HTERT RPE-1 (cell line): ENCODE data around the gene FUT6.
"Not testable (repeated sequence)": the region's sequence is repeated elsewhere in the genome, so short reads cannot be mapped to it uniquely, and the experiment has no call there.

Experiments
- in situ Hi-C: fragments of 300-500 bp; cut with MboI; formaldehyde crosslinking; loops from 4 replicates; pipeline ENCODE4 v1.14.3; 2020; ENCODE audit warnings: low sequenced_read_pairs

Gene FUT6

DNA sequence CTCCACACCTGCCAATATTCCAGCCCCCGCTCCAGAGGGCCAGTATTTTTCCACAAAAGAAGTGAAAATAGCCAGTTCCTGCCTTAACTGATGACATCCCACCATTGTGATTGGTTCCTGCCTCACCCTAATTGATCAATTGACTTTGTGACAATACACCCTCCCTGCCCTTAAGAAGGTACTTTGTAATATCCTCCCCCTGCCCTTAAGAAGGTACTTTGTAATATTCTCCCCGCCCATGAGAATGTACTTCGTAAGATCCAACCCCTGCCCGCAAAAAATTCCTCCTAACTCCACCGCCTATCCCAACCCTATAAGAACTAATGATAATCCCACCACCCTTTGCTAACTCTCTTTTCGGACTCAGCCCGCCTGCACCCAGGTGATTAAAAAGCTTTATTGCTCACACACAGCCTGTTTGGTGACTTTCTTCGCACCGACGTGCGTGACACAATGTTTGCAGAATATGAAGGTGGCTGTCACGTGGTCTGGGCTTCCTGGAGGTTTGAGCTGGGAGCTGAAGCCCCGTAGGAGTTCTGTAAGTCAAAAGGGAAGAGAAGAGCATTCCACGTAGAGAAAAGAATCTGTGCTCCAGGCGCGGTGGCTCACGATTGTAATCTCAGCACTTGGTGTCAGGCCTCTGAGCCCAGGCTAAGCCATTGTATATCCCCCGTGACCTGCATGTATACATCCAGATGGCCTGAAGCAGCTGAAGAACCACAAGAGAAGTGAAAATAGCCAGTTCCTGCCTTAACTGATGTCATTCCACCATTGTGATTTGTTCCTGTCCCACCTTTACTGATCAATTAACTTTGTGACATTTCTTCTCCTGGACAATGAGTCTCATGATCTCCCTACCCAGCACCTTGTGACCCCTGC is 17.9 kb upstream of the FUT6 start:
- in situ Hi-C loops, result no loop called here

DNA sequence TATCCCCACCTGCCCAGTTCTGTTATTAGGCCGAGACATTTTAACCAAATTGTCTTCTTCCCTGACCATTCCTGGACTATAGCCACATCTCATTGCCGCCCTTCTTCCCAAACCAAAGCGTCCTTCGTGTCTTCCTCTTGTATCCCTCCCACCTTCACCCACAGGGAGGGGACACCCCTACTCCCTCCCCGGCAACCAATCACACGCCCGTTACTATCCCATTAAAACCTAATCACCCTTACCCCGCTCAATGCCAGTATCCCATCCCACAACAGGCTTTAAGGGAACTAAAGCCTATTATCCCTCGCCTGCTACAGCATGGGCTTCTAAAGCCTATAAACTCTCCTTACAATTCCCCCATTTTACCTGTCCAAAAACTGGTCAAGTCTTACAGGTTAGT is 15.6 kb upstream of the FUT6 start:
- in situ Hi-C loops, result not testable (repeated sequence)

DNA sequence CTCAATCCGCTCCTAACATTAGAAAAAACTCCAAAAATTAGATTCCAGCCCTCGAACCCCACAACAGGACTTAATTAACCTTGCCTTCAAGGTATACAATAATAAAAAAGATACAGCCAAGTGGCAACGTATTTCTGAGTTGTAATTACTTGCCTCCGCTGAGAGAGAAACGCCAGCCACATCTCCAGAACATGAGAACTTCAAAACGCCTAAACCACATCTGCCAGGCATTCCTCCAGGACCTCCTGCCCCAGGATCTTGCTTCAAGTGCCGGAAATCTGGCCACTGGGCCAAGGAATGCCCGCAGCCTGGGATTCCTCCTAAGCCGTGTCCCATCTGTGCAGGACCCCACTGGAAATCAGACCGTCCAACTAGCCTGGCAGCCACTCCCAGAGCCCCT is 14.6 kb upstream of the FUT6 start:
- in situ Hi-C loops, result not testable (repeated sequence)

DNA sequence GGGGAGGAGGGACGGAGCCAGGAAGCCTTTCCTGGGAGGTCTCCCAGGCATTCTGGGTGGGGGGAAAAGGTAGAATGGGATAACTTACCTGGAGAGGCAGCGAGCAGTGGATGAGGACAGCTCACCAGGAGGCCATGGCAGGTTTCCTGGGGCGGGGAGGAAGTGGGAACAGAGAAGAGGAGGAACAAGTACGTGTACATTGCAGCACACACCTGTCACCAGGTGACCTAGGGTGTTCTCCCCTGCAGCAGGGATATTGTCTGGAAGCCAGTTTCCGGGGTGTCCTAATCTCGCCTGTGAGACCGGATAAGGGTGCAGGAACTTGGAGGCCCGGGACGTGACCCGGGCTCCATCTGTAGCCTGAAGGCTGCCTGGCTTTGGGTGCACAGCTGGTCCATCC is 11.8 kb upstream of the FUT6 start, which contains the start of gene FUT3:
Gene FUT3, minus strand, starts transcription at position 148 of the 400 bp plus-strand sequence.
- in situ Hi-C loops, result no loop called here

DNA sequence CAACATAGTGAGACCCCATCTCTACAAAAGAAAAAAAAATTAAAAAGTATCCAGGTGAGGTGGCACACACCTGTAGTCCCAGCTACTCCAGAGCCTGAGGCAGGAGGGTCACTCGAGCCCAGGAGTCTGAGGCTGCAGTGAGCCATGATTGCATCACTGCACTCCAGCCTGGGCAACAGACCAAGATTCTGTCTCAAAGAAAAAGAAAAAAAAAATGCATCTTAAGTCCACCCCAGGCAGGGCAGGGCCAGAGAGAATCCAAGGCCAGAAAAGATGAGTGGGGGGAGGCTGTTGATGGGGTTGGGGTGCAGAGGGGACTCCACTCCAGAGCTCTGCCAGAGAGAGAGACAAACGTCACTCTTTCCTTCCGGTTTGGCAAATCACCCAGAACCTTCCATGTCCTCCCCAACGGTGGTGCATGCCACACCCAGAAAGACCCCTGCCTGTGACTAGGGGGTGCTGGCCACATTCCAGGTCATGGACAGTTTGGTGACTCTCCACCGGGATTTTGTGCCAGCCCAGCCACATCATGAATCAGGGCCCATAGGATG is 11.3 kb upstream of the FUT6 start:
- in situ Hi-C loops, result no loop called here

DNA sequence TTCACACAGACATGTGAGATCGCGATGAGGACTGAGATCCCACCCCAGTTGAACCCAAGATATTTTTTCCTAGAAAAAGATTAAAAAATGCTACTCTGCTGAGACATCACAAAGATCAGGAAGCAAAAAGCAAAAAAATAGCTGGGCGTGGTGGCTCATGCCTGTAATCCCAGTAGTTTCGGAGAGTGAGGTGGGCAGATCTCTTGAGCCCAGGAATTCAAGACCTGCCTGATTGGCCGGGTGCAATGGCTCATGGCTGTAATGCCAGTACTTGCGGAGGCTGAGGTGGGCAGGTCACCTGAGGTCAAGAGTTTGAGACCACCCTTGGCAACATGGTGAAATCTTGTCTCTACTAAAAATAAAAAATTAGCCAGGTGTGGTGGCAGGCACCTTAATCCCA is 10.7 kb upstream of the FUT6 start:
- in situ Hi-C loops, result no loop called here

DNA sequence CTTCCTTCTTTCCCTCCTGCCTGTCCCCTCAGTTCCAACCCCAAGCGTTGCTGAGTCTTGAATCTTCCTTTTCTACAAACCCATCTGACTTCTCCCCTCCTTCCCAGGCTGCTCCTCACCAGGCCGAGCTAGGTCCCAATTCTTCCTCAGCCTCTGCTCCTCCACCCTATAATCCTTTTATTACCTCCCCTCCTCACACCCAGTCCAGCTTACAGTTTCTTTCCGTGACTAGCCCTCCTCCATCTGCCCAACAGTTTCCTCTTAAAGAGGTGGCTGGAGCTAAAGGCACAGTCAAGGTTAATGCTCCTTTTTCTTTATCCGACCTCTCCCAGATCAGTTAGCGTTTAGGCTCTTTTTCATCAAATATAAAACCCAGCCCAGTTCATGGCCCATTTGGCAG is 9.1 kb upstream of the FUT6 start:
- in situ Hi-C loops, result not testable (repeated sequence)

DNA sequence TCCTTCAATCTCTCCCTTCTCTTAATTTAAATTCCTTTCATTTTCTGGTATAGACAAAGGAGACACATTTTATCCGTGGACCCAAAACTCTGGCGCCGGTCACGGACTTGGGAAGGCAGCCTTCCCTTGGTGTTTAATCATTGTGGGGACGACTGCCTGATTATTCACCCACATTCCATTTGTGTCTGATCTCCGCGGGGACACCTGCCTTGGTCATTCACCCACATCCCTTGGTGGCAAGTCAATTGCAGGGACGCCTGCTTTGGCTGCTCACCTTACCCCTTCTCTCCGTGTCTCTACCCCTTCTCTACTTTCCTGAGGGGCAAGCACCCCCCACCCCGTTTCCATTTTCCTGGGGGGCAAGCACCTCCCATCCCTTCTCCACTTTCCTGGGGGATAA is 8.3 kb upstream of the FUT6 start:
- in situ Hi-C loops, result not testable (repeated sequence)

DNA sequence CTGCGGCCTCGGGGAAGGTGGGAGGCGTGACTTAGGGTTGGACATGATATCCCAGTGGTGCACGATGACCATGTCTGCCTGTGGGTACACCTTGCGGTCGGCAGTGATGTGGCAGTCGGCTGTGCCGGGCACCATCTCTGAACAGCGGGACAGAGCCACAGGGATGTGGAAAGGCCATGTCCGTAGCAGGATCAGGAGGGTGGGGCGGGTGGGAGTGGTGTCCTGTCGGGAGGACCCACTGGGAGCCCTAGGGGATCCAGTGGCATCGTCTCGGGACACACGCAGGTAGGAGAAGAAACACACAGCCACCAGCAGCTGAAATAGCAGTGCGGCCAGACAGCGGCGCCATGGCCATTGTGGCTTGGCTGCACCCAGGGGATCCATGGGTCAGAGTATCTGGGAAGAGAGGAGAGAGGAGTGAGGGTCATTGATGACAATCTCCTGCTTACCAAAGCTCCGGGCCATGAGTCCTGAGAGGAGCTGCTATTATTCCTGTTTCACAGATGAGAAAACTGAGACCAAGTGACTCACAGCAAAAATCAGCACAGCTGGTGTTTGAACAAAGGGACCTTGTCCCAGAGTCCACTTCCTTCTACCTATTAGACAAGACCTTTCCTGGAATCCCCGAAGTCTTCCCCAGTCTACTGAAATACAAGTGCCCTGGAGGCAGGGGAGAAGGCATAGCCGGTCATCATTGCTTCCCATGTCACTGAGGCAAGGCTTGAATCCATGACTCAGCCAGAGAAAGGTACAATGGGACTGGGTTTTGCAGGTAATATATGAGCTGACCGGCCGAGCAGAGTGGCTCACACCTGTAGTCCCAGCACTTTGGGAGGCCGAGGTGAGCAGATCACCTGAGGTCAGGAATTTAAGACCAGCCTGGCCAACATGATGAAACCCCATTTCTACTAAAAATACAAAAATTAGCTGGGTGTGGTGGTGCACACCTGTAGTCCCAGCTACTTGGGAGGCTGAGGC is 5.2 kb upstream of the FUT6 start:
- in situ Hi-C loops, result no loop called here

DNA sequence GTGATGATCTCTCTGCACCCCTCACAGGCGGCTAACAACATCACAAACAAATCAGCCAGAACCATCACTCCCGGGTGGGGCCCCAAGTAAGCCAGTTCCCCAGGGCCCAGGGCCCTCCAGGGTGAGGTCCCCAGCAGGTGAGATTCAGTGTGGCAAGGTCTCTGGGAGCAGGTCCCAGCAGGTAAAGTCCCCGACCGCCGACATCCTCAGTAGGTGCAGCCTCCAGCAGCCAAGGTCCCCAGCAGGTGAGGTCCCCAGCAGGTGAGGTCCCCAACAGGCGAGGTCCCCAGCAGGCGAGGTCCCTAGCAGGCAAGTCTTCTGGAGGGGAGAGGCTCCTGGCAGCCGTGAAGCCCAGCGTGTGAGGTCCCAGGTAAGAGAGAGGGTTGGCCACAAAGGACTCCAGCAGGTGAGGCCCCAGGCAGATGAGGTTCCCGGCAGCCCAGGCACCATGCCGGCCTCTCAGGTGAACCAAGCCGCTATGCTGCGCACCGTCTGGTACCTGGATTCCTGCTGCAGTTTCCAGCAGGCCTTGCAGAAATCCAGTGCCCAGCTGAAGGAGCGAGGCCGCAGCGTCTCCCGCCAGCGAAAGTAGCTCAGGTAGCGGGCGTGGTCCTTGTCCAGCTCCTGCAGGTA is 3.9 kb upstream of the FUT6 start:
- in situ Hi-C loops, result no loop called here

DNA sequence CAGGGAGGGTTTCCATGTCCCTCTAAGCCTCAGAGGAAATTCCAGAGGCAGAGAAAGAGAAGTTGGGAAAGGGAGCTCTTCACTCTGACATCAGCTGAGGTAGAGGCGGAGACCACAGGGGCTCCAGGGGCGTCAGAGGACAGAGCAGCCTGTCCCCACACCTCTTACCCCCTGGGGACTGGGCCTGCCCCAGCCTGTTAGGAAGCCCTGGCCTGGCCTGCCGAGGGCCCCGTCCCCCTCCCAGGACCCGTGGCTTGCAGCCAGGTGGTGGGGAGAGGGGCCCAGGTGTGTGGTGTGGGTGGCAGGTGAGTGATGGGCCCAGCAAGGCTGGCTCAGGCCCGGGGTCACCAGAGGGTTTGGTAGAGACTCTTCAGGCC is 2.2 kb upstream of the FUT6 start:
- in situ Hi-C loops, result not testable (repeated sequence)

DNA sequence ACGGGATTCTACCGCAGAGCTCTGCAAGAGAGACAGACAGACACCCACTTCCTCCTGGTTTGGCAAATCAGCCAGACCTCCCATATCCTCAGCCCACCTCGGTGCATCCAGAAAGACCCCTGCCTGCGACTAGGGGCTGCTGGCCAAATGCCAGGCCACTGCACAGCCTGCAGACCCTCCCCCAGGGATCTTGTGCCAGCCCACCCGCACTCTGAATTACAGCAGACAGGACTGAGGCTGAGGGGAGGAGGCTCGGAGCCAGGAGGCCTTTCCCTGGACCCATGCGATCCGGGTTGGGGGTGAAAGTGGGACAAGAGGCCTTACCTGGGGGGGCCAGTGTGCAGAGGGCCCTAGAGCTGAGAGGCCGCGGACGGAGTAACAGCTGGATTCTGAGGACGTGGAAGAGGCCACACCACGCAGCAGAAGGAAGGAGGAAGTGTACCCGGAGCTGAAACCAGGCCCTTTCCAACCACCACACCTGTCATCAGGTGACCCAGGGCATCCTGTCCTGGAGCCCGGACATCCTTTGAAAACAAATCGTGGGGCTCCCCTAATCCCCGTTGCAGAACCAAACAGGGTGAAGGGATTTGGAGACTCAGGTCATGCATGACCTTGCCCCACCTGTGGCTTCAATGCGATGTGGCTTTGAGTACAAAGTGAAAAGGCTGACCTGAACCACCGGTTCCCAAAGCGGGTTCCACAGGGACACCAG is 993 bp downstream of the FUT6 start:
- in situ Hi-C loops, result no loop called here

DNA sequence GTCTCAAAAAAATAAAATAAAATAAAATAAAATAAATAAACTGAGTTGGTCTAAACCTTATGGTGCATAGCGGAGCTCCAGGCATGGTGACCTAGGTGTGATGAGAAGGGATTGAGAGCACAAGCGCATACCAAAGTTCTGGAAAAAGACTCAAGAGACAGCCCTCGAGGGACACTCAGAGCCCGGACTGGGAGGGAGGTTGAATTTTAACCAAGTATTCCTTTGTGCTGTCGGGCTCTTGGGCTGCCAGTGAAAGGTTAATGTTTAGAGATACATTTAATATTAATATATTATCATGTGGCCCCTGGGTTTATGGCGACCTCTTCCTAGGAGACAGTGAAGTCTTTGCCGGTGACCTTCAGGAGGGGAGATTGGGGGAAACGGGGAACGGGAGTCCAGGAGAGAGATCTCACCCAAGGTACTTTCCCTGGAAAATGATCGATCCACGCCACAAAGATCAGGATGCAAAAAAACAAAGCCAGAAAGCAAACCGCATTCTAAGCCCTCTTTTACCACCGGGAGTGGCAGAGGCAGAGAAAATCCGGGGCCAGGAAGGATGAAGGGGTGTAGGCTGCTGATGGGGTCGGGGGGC is 1.6 kb downstream of the FUT6 start:
- in situ Hi-C loops, result no loop called here

DNA sequence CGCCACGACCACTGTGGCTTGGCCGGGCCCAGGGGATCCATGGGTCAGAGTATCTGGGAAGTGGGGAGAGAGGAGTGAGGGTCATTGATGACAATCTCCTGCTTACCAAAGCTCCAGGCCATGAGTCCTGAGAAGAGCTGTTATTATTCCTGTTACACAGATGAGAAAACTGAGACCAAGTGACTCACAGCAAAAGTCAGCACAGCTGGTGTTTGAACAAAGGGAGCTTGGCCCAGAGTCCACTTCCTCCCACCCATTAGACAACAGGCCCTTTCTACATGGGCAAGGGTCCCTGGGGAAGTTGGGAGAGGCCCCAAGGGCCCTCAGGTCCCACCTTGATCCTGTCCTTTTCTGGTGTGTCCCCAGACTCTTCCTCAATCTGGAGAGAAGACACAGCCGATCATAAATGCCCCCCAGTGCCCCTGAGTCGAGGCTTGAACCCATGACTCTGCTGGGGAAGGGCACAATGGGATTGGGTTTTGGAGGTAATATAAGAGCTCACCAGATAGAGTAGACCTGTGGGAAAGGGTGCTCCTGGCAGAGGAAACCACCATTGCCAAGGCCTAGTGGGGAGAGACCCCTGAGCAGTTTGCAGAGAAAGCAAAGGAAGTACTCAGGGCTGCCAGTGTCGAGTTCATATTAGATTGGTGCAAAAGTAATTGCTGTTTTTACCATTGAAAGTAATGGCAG is 6.8 kb downstream of the FUT6 start:
- in situ Hi-C loops, result no loop called here

DNA sequence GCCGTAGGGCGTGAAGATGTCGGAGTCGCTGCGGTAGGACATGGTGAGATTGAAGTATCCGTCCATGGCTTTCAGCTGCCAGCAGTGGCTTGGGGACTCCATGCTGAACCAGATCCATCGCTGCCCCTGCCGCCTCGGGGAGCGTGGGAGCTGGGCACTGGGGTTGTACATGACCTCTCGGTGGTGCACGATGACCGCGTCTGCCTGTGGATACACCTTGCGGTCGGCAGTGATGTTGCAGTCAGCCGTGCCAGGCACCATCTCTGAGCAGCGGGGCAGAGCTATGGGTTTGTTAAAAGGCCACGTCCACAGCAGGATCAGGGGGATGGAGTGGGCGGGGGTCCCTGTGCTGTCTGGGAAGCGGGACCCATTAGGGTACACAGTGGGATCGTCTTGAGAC is 7.4 kb downstream of the FUT6 start:
- in situ Hi-C loops, result no loop called here

DNA sequence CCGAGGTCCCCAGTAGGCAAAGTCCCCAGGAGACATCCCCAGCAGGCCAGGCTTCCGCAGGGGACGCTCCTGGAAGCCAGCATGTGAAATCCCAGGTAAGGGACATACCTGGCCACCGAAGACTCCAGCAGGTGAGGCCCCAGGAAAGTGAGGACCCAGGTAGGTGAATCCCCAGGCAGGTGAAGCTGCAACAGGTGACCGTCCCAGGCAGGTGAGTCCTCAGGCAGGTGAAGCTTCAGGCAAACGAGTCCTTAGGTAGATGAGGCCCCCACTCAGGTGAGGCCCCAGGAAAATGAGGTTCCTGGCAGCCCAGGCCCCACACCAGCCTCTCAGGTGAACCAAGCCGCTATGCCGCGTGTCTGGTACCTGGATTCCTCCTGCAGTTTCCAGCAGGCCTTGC is 8.3 kb downstream of the FUT6 start:
- in situ Hi-C loops, result no loop called here

DNA sequence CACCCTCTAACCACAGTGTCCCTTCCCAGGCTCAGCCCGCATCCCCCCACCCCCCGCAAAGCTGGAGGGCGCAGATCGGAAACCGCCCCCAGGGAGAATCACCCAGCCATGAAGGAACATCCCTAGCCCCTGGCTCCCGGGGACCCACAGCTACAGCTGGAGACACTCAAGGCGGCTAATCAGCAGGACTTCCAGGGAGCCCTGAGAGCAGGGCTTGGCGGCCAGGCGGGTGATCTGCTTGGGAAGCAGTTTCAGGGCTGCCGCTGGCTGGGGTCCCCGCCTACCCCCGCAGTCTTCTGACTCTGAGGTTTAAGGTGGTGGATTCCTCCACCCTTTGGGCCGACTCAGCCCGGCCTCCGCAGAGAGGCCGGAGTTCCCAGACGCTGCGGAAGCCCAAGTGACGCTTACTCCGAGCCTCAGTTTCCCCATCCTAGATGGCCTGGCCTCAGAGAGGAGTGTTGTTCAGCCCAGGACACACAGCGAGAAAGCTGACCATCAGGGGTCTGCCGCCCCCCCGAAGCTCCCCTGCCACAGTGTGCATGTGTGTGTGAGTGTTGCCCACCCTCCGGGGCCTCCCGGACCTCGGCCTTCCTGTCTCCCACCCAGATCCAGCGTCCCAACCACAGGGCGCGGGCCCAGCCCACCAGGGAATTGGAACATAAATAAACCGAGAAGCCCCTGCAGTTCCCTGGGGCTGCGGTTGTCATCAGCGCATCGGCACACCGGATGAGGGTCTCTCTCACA is 9.8 kb downstream of the FUT6 start:
- in situ Hi-C loops, result no loop called here

DNA sequence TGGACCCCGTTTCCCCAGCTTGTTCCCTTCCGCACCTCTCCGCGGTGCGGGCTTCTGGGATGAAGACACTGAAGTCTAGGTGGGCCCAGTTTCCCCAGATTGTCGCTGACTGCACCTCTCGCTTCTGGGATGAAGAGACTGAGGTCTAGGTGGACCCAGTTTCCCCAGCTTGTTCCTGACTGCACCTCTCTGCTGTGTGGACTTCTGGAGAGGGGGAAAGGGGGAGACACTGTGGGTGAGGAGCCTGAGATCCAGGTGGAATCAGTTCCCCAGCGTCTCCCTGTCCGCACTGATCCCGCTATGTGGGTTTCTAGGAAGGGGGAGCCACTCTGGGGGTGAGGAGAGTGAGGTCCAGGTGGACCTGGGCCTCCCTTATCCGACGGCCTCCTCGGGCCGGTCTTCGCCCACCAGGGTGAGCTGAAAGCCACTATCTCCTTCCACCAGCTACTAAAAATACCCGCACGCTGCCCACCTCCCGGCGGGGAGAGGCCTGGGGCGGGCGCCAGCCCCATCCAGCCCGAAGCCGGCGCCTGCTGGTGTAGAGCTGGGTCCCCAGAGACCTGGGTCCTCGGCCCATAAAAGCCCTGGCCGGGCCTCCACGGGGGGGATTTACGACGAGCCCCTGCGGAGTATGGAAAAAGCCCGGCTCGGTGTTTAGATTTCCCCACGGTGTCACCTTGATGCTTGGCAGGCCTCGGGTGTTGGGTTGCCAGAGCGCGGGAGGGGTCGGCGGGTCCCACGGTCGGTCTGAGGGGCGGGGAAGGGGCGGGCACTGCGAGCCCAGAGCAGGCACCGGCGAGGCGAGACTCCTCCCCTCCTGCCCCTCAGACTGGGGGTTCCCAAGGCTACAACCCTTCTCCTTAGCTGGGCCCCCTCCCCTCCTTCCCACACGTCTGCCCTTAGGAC is 10.6 kb downstream of the FUT6 start:
- in situ Hi-C loops, result no loop called here
